IPS-18c (cell line): ENCODE data around the gene CELF2.

Source experiments
- H3K4me3 ChIP-seq: 2 replicates; pipeline ENCODE4 v1.7.0; 2013; ENCODE audit warnings: low read depth, mild to moderate bottlenecking, low read length, moderate library complexity; ENCODE audit not compliant: insufficient read depth
- H3K9me3 ChIP-seq: one replicate; pipeline ENCODE4 v1.6.1; 2013; ENCODE audit warnings: mild to moderate bottlenecking, low read length, moderate library complexity; ENCODE audit not compliant: control insufficient read depth, insufficient read depth

CELF2 gene

DNA sequence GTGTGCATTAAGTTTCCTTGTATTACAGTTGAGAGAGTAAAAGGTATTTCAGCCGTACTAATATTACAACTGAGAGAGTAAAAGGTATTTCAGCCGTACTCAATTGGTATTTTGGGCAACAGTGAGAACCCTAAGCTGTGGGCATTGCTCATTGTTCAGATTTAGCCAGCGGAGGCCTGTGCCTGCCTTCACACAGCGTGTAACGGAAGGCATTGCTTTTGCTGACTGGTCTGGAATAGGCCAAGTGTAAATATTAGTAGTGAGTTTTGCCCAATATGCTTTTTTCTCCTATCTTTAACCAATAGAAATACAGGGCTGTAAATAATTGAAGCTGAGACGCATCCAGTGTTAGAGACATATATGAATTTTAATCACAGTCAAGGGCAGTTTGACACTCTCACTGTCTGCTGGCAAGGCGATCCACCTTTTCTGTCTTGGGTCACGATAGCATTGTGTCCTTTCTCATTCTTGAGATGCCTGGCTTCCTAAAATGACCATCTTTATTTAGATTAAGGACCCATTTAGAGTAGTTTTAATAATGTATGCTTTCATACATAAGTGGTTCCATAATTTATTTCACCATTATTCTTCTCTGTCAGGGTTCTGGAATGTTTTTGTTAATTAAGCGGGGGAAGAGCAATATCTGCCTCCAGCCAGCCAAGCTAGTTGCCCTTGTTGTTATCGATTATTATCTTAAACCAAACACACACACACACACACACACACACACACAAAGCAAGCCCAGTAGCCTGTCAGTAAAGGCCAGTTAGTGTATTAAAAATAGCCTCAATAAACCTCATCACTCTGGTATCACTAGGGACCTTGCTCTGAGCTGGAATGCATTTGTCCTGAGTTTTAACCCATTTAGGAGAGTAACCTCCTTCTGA lies 130.7 kb downstream of the CELF2 start:
- no peak overlapping the region for H3K4me3 ChIP-seq
- no peaks in the 10 kb centered on the region for H3K9me3 ChIP-seq

DNA sequence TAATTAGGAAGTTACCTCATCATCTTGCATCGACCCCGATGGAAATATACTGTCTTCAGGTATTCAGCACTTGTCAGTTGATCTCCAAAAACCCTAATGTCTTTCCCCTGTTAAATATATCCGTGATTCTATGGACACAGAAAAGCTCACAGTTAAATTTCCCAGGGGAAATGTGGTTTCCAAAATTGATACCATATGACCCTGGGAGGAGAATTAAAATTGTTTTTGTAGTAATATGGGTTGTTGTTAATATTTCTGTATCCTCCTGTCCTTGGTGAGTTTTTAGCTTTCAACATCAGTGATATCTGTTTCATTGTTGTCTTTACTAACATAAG lies 132.1 kb downstream of the CELF2 start:
- no peak overlapping the region for H3K4me3 ChIP-seq

DNA sequence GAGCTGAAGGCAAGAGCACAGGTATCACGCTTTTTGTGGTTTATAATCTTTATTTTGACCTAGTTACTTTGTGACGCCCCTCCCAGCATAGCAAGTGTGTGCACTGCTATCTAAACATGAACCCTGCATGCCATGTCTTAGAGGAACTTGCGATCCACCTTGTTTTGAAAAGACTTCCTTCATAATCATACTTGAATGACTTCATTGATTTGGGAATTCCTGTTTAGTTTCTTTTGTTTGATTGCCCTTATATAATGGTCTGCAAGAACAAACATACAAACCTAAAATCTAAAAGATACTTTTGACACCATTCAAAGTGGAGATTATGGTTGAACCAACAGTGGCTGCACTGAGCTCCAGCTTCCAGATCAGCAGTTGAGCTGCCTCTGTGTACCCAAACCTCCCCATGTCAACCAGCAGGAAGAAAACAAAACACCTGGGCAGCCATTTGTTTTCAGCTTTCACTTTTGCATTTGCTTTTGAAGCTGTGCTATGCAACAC lies 132.6 kb downstream of the CELF2 start:
- H3K4me3 ChIP-seq, result no peak overlapping the region
- no peaks in the 10 kb centered on the region for H3K9me3 ChIP-seq

More for the DNA sequence above, 132.1 kb downstream of the CELF2 start:
- no peaks in the 10 kb centered on the region for H3K9me3 ChIP-seq

DNA sequence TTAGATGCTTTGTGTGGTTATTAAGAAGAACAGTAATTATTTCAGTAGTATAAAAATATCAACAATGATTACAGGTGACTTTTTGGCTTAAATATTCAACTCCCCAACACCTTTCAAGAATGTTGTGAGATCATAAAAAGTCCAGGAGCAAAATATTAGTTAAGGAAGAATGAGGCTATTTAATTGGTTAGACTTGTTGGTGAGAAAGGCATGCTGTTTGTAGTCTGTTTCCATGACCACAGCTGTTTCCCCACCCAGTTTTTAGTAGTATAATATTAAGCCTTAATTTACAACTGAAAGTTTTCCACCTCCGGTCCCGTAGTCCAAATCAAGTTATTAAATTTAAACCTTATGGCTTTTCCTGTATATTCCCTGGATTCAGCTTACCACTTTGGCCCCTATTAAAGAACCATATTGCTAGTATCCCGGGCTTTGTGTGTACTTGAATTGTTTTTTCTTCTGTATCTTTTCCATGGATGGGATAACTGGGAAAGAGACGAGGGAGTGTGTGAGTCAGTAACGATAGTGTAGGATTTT lies 133.3 kb downstream of the CELF2 start:
- Histone ChIP-seq H3K4me3 (no peak overlapping the region), H3K9me3 (no peaks in the 10 kb centered on the region)

DNA sequence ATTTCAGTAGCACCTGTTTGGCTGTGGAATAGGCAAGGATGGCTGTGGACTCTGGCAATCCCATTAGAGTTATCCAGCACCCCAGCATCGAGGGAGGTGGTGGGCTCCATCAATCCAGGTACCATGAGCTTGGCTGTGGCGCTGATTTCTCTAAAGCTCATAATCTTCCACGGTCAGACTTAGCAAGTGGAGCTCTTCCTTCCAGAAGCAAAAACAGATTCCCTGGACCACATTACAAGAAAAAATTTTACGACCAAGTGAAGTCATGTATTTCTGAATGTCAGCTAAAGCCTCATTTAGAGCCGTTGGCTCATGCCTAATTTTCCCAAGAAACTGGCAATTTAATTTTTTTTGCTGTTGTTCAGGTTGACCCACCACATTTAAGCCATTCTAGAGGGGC lies 135.1 kb downstream of the CELF2 start:
- no peak overlapping the region for H3K4me3 ChIP-seq
- H3K9me3 ChIP-seq, result no peaks in the 10 kb centered on the region

DNA sequence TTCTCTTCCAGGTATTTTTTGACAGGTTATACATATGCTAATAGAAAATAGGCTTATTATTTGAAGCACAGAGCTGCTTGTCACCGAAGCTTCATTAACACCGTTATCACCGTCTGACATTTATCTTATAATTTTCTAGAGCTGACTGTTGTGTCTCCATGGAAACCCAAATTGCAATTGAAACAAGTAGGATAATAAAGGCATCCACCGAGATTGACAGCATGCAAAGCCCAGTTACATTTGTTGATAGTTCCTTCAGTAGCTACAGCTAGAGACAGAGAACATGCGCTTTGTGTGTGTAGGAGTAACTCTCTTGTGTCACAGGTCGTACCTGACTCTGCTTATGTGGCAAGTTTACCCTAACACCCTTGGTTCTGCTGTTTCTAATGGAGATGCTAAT lies 135.6 kb downstream of the CELF2 start:
- H3K9me3 ChIP-seq, result no peaks in the 10 kb centered on the region
- H3K4me3 ChIP-seq, result no peak overlapping the region

DNA sequence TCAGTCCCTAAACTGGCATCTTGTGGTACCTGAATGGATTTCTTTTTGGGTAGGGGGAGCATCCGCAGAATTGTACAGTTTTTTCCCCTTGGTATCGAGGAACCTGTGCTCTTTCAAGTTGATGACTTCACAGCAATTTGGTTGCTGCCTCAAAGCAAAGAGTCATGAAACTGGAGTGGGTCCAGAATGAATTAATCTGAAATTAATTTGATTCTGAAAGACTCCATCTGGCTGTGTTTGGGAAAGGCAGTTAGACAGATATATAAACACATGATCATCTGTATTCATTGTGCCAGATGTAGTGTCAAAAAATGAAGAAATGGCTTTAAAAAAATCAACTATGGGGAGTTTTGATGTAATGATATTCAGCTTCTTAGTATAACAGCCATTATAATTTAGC lies 136.1 kb downstream of the CELF2 start:
- Histone ChIP-seq H3K4me3 (no peak overlapping the region), H3K9me3 (no peaks in the 10 kb centered on the region)

DNA sequence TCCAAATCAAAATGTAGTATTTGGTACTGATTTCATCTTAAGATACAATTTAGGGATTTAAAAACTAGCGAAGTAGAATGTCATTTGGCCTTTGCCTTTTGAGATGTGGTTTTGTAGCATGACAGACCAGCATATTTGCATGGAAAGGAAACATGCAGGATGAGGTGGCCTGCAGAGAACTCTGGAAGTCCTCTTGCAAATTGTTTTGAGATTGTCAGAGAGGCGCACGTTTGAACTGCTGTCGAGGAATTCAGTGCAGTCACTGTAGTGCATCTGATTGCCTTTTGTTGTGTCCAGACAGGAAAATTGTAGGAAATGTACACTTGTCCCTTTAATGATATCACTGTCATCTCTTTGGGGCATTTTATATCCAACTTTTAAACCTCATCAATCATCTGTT lies 136.7 kb downstream of the CELF2 start:
- Histone ChIP-seq H3K9me3 (no peaks in the 10 kb centered on the region), H3K4me3 (no peak overlapping the region)

DNA sequence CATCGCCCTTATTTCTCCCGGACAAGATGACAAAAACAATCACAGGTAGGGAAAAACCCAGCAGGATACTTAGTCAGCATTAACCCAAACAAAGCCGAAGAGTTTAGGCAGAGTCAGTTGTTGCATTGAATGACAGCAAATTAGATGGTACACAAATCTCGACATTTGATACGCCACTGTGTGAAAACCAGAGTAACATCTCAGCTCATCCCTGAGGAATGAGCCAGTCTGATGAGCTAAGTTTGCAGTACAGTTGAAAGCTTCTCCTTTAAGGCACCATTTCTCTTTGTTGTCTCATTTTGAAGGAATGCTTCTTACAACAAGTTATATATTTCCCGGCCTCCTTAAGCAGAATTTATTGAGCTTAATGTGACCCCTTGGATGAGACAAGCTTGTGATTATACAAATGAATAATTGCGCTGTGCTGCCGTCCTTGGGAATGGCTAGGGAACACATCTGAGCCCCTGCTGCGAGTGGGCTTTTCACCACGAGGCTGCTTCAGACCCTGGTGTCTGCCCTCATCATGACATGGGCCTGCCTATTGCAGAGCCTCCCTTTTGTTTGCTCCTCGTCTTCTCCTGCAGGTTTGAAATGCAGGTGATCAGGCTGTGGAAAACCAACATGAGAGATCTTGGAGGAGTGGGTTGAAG lies 137.3 kb downstream of the CELF2 start:
- H3K4me3 ChIP-seq, result no peak overlapping the region
- H3K9me3 ChIP-seq, result no peaks in the 10 kb centered on the region

DNA sequence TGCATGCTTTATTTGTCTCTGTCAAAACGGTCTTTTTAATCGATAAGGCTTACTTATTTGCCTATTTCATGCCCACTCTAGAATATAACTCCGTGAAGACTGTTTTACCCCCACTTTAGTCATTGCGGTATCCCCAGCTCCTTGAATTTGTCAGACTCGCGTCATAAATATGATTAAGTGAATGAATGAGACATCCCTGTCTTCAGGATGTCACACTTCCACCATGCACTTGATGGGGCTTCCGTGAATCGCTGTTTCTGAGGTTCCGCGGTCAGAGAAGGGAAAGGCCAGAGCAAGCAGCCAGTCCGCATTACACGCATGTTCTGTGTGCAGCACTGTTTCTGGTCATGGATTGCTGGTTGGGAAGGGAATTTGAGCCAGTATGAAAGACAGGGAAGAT lies 138.8 kb downstream of the CELF2 start:
- Histone ChIP-seq H3K4me3 (no peak overlapping the region), H3K9me3 (peaks cover 1% of the 10 kb centered on the region)

DNA sequence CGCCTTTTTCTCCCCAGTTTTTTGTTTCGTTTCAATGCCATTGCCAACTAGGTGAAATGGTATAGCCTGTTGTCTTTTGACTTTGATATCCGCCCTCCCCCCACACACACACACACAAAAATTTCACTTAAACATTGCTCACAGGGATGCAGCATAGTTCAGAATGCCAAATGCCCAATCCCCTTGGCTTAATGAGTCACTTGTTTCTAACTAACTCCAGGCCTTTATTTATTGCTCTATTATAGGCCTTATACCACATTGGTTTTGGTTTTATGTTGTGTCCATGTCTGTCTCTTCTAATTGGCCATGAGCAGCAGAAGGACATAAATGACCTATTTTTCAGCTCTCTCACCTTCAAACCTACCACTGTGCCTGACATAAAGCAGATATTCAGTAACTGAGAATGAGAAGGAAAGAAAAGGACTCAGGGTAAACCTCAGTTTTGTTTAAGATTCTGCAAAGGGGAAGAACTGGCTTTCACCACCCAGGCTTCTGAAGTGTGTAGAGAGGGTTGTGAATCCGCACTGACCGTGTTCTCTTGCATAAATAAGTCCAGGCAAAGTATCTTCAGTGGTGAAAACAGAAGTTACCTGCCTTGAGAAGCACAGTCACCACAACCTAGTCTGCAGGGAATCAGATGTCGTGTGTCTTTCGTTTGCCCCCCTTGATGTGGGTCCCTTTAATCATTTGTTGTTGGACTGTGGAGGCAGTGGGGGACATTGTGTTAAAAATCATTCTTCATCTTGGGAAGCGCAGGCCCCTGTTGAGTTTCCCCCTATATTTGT lies 139.8 kb downstream of the CELF2 start:
- Histone ChIP-seq H3K9me3 (peaks cover 4% of the 10 kb centered on the region), H3K4me3 (no peak overlapping the region)

DNA sequence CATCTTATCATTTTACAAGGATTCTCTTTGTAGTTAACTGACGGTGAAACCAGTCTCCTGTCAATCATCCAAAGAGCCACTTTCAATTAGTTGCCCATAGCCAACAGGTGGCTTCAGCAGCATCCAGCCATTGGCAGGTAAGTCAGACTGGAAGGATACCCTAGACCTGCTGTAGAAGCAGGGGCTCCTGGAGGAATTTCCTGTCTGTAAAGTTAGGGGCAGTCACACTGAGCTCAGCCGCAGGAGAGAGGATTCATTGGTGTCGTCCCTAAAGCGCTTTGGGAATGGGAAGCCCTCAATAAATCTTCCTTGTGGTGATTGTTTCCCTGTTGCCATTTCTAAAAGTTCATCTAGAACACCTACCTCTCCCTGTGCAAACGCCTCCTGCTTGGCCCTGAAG lies 140.4 kb downstream of the CELF2 start:
- no peak overlapping the region for H3K4me3 ChIP-seq
- peaks cover 4% of the 10 kb centered on the region for H3K9me3 ChIP-seq

DNA sequence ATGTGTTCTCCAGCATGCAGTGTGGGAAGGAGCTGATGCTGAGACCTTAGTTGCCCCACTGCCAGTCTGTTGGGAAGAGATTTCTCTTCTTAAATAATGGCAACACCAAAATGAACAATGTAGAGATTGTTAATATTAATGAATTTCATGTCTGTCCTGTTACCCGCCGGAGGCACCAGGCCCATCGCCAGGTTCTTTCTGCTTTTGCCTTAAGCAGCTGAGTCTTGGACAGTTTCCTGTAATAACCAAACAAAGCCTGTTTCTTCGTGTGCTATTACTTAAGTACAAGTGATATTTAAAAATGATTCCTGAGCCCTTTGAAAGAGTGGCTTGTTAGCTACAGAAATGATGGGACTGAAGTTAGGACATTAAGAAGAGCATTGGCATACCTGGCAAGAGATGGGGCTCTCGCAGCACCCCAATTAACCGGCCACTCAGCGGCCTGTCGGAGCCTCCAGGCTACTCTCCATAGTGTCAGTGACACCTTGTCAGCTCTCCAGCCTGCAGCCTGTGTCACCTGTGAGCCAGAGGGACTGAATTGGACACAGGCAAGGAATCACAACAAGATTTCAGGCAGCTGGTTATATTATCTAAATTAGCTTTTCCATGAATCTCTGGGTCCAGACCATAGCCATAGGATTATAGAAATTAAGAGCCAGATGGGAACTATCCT lies 142.0 kb downstream of the CELF2 start:
- Histone ChIP-seq H3K9me3 (peaks cover 4% of the 10 kb centered on the region), H3K4me3 (no peak overlapping the region)

DNA sequence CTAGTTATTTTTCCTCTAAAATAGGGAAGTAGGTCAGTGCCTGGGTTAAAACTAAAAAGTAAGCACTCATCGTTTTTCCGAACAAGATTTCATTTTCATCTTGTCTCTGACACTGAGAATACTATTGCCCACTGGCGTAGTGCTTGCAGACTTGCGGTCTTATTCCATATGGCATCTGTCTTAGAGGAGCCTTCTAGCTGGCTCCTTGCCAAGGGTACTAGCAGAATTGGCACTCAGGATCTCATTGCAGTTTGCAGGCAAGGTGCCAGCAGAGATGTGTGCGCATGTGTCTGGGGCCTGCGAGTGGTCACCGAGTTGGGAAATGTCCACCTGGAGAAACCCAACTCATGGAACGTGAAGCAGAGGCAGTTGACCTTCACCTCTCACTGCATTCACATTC lies 143.4 kb downstream of the CELF2 start:
- Histone ChIP-seq H3K9me3 (peaks cover 4% of the 10 kb centered on the region), H3K4me3 (no peak overlapping the region)

DNA sequence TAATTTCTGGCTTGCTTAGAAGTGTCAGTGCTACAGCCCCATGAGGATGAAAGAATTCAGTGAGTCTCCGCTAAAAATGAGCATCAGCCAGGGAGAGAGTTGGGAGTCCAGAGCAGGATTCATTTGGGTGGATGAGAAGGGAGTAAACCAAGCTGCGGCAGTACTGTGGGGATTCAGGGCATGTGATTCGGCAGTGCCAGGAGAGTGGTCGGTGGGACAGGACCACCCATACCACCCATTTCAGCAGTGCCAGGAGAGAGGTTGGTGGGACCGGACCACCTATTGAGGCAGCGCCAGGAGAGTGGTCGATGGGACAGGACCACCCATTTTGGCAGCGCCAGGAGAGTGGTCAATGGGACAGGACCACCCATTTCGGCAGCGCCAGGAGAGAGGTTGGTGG lies 144.2 kb downstream of the CELF2 start:
- Histone ChIP-seq H3K4me3 (peak overlapping the region; percentile 2; the same call in 1 of the 2 replicates), H3K9me3 (peaks cover 4% of the 10 kb centered on the region)

DNA sequence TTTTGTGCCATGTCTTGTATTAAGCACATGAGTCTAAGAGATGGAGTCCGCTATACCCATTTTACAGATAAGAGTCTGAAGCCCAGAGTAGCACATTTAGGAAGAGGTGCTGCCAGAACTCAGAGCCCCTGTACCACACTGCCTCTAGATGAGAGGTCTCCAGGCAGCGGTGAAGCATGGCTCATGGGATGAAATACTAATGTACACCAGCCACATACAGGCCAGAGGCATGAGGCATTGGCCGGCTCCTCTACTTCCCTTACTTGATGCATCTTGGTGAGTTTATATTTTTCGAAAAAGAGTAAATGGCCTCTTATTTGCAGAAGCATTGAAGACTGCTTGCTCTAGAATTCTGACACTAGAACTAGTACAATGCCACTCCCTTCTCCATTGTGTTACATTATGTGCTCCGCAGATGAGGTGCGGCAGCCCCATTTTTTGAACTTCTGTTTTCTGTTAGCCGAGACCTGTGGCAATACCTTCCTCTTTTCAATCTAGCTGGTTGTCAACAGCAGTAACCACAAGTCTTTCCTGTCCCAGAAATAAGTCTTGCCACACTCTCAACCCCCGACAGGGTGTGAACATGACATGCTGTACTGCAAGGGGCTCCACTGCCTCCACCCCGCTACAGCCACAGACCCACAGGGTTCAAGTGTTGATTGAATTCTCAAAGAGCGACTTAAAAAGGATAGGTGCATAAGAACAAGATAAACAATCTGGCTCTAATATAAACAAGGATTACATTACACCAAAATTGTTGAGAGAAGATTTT lies 145.3 kb downstream of the CELF2 start:
- no peak overlapping the region for H3K4me3 ChIP-seq
- H3K9me3 ChIP-seq, result peaks cover 4% of the 10 kb centered on the region
